Natural killer cell (primary cell): ENCODE results near the gene RBM44. TPM values are rescaled to one million over a fixed set of nuclear protein-coding genes. Genes with fewer than 3 reads are reported as not detected.
A peak's percentile ranks its signal among the peaks of the same experiment; 100 is the strongest.

Experiments used
- ATAC-seq, 3 donors: fragments of 150-1000 bp in 2 of 3; fragments of 200-7000 bp in 1 of 3; cut with Tn5 transposase; 1 replicate in 1 of 3; 2 replicates in 2 of 3; pipeline ENCODE4 v1.10.0; 2021; ENCODE audit warnings: mild to moderate bottlenecking in 2 of 3, moderate library complexity in 2 of 3
- DNase-seq, 2 donors: peaks; one replicate each; pipeline versions ENCODE4 v3.0.0 to v3.0.0-alpha.2; 2013 to 2021; ENCODE audit warnings: mixed read lengths in 1 of 2
- H3K27ac ChIP-seq: one replicate; pipeline ENCODE4 v1.5.1; 2013; ENCODE audit warnings: mild to moderate bottlenecking, low read length
- H3K27me3 ChIP-seq: one replicate; pipeline ENCODE4 v1.6.1; 2013; ENCODE audit warnings: low read length; ENCODE audit not compliant: control insufficient read depth, insufficient read depth
- H3K36me3 ChIP-seq: one replicate; pipeline ENCODE4 v1.6.1; 2013; ENCODE audit warnings: low read length; ENCODE audit not compliant: control insufficient read depth, insufficient read depth
- H3K4me1 ChIP-seq: one replicate; pipeline ENCODE4 v1.6.1; 2013; ENCODE audit warnings: low read length; ENCODE audit not compliant: control insufficient read depth, insufficient read depth
- H3K4me3 ChIP-seq: one replicate; pipeline ENCODE4 v1.5.1; 2013; ENCODE audit warnings: low read length
- H3K9me3 ChIP-seq: one replicate; pipeline ENCODE4 v1.6.1; 2013; ENCODE audit warnings: low read length; ENCODE audit not compliant: control insufficient read depth, insufficient read depth
- H3K27ac Mint-ChIP-seq, 2 donors: one replicate each; pipeline ENCODE4 v1.8.0; 2022; ENCODE audit warnings: mild to moderate bottlenecking in 2 of 2, mixed read lengths in 2 of 2, moderate library complexity in 1 of 2
- H3K27me3 Mint-ChIP-seq, 2 donors: one replicate each; pipeline ENCODE4 v1.8.0; 2022; ENCODE audit warnings: low read depth in 2 of 2, mixed read lengths in 2 of 2
- H3K36me3 Mint-ChIP-seq: one replicate; pipeline ENCODE4 v1.8.0; 2022; ENCODE audit warnings: mixed read lengths
- H3K4me1 Mint-ChIP-seq, 2 donors: one replicate each; pipeline ENCODE4 v1.8.0; 2022; ENCODE audit warnings: mixed read lengths in 2 of 2
- H3K4me3 Mint-ChIP-seq: one replicate; pipeline ENCODE4 v1.8.0; 2022; ENCODE audit warnings: mild to moderate bottlenecking, moderate library complexity, mixed read lengths
- H3K9me3 Mint-ChIP-seq, 2 donors: one replicate each; pipeline ENCODE4 v1.8.0; 2022; ENCODE audit warnings: mixed read lengths in 2 of 2
- CTCF ChIP-seq: fragments of 200-600 bp; IDR thresholded peaks from one replicate; pipeline ENCODE4 v1.8.0; 2022; ENCODE audit warnings: antibody characterized with exemption
- WGBS: methylation state at CpG from one replicate; pipeline ENCODE4 v1.1.7; 2013; ENCODE audit warnings: missing lambda C conversion rate; ENCODE audit not compliant: insufficient coverage; 5-methylcytosine and 5-hydroxymethylcytosine counted together
- intact Hi-C: fragments of 100-400 bp; cut with micrococcal nuclease; formaldehyde crosslinking; loops from one replicate; pipeline ENCODE4 v1.14.2; 2022
- total RNA-seq, 4 donors: library from RNA; stranded (reverse); fragments of 120-200 nt in 1 of 4; gene quantifications; one replicate each; pipeline versions ENCODE4 v1.2.3 to v1.2.4, GENCODE V29; 2013 to 2022

Gene RBM44
- total RNA-seq, 3 donors from 2014 or later (not counting 1 experiment from before 2014, with no cell fraction given): 1.8 to 5.0 (median 2.9) TPM

- H3K27me3 ChIP-seq: no peaks in the 10 kb centered on the region
- Mint-ChIP-seq H3K27ac (no peak overlapping the region), H3K27me3 (peaks cover 12 to 14% of the 10 kb centered on the region in 2 donors), H3K36me3 (no peaks in the 10 kb centered on the region), H3K9me3 (no peaks in the 10 kb centered on the region), H3K4me1 (peaks cover 14 to 18% of the 10 kb centered on the region in 2 donors), H3K4me3 (no peak overlapping the region)
- ATAC-seq (no peak), DNase-seq (no peak)
- no peaks in the 10 kb centered on the region for H3K36me3 ChIP-seq
- peaks cover 24% of the 10 kb centered on the region for H3K4me1 ChIP-seq
- H3K9me3 ChIP-seq: no peaks in the 10 kb centered on the region
- H3K27ac ChIP-seq: no peak overlapping the region
- WGBS: 86% methylated on average over 8 of the region's 8 CpGs
- no peak overlapping the region for H3K4me3 ChIP-seq
- intact Hi-C loops: loop anchor here (1.0 to 2.0 kb wide), 4 partner anchors 66 to 406 kb away; partner anchors contain the start of gene UBE2F
- TF ChIP-seq CTCF: no peak
Measured at GRCh38 chr2:237857791-237858190, 59.2 kb downstream of the RBM44 start.

GRCh38 chr2:237858294-237859081 lies 59.9 kb downstream of the RBM44 start:
- H3K27me3 Mint-ChIP-seq: peaks cover 12 to 14% of the 10 kb centered on the region in 2 donors
- Histone ChIP-seq H3K4me1 (peaks cover 24% of the 10 kb centered on the region), H3K9me3 (no peaks in the 10 kb centered on the region), H3K36me3 (no peaks in the 10 kb centered on the region), H3K27ac (no peak overlapping the region), H3K4me3 (peak overlapping the region; percentile 17), H3K27me3 (no peaks in the 10 kb centered on the region)
- ATAC-seq (peak; percentile 80 to 94 (median 86)), DNase-seq (peak; percentile 54 to 69)
- peak overlapping the region; percentile 62 to 84 for H3K27ac Mint-ChIP-seq
- TF ChIP-seq CTCF: peak; percentile 75
- peak overlapping the region; percentile 93 for H3K4me3 Mint-ChIP-seq
- WGBS: 52% methylated on average over 14 of the region's 14 CpGs
- peaks cover 14 to 18% of the 10 kb centered on the region in 2 donors for H3K4me1 Mint-ChIP-seq
- intact Hi-C loops: loop anchor here (1.0 to 2.0 kb wide), 4 partner anchors 65 to 405 kb away; partner anchors contain the start of gene UBE2F
- no peaks in the 10 kb centered on the region for H3K36me3 Mint-ChIP-seq
- H3K9me3 Mint-ChIP-seq: no peaks in the 10 kb centered on the region

GRCh38 chr2:237859082-237859433 lies 60.5 kb downstream of the RBM44 start:
- WGBS: 62% methylated on average over 15 of the region's 15 CpGs
- Histone ChIP-seq H3K27me3 (no peaks in the 10 kb centered on the region), H3K4me3 (peak overlapping the region; percentile 17), H3K27ac (no peak overlapping the region), H3K36me3 (no peaks in the 10 kb centered on the region), H3K4me1 (peaks cover 24% of the 10 kb centered on the region), H3K9me3 (no peaks in the 10 kb centered on the region)
- H3K4me3 Mint-ChIP-seq: peak overlapping the region; percentile 93
- TF ChIP-seq CTCF: no peak
- peak overlapping the region in 1 of 2 donors; percentile 84 for H3K27ac Mint-ChIP-seq
- intact Hi-C loops: loop anchor here (2.0 kb wide), 1 partner anchor 108 kb away; the partner anchor contains the start of gene UBE2F
- DNase-seq: no peak
- H3K36me3 Mint-ChIP-seq: no peaks in the 10 kb centered on the region
- peaks cover 12 to 14% of the 10 kb centered on the region in 2 donors for H3K27me3 Mint-ChIP-seq
- H3K9me3 Mint-ChIP-seq: no peaks in the 10 kb centered on the region
- no peak for ATAC-seq
- H3K4me1 Mint-ChIP-seq: peaks cover 14 to 18% of the 10 kb centered on the region in 2 donors
